GM21360 (cell line): Measurements from ENCODE around the gene HDHD3.
"Not testable (repeated sequence)": the region's sequence is repeated elsewhere in the genome, so short reads cannot be mapped to it uniquely, and the experiment has no call there.

Experiments used
- ATAC-seq: cut with Tn5 transposase; IDR thresholded peaks from one replicate; pipeline ENCODE4 v1.9.1; 2021; ENCODE audit warnings: mild to moderate bottlenecking, moderate library complexity; ENCODE audit not compliant: unreplicated experiment

HDHD3 gene

GRCh38 chr9:113376634-113377567 is at the start of gene HDHD3:
Gene HDHD3, minus strand, starts transcription at chr9:113376986. Its CDS starts 2,632 bp downstream, at chr9:113374354.
- ATAC-seq, result peak; percentile 62

GRCh38 chr9:113425072-113425471 is 48.3 kb upstream of the HDHD3 start:
- no peak for ATAC-seq

GRCh38 chr9:113421726-113422125 is 44.9 kb upstream of the HDHD3 start:
- ATAC-seq, result no peak

GRCh38 chr9:113417370-113417769 is 40.6 kb upstream of the HDHD3 start:
- ATAC-seq, result no peak

- ATAC-seq, result peak; percentile 91
These were observed 39.4 kb upstream of the HDHD3 start for GRCh38 chr9:113416149-113416721.

GRCh38 chr9:113410207-113410864 is 33.5 kb upstream of the HDHD3 start, which contains the start of the genes C9orf43 and POLE3:
Gene C9orf43, plus strand, starts transcription at chr9:113410747. Its CDS starts 2,747 bp downstream, at chr9:113413494.
Gene POLE3, minus strand, starts transcription at chr9:113410675. Its CDS starts 382 bp downstream, at chr9:113410293.
- peak; percentile 87 for ATAC-seq

- ATAC-seq, result no peak
These were observed 33.1 kb upstream of the HDHD3 start for GRCh38 chr9:113409883-113410206.

GRCh38 chr9:113409481-113409880 is 32.7 kb upstream of the HDHD3 start:
- no peak for ATAC-seq

- ATAC-seq, result not testable (repeated sequence)
These were observed 30.2 kb upstream of the HDHD3 start for GRCh38 chr9:113406873-113407511.

GRCh38 chr9:113406353-113406752 is 29.6 kb upstream of the HDHD3 start:
- not testable (repeated sequence) for ATAC-seq

GRCh38 chr9:113403646-113404045 is 26.9 kb upstream of the HDHD3 start:
- no peak for ATAC-seq

- peak; percentile 99 for ATAC-seq
These were observed 24.4 kb upstream of the HDHD3 start, which contains the start of gene ALAD for GRCh38 chr9:113401027-113401792. Gene ALAD, minus strand, starts transcription at chr9:113401284. Its CDS starts 7,725 bp downstream, at chr9:113393559.

- no peak for ATAC-seq
These were observed 22.9 kb upstream of the HDHD3 start for GRCh38 chr9:113399646-113400200.

GRCh38 chr9:113398796-113399195 is 22.0 kb upstream of the HDHD3 start:
- no peak for ATAC-seq

GRCh38 chr9:113397203-113397631 is 20.4 kb upstream of the HDHD3 start:
- no peak for ATAC-seq

GRCh38 chr9:113395000-113395861 is 18.4 kb upstream of the HDHD3 start:
- no peak for ATAC-seq

GRCh38 chr9:113393281-113393680 is 16.5 kb upstream of the HDHD3 start:
- no peak for ATAC-seq

GRCh38 chr9:113391917-113392316 is 15.1 kb upstream of the HDHD3 start:
- ATAC-seq, result no peak
